CD8-positive, alpha-beta memory T cell (primary cell): ENCODE data around the gene SFMBT1. TPM values are rescaled to one million over a fixed set of nuclear protein-coding genes. Genes with fewer than 3 reads are reported as not detected.

ENCODE experiments used
- CTCF ChIA-PET: fragments of 350-600 bp; sonication (Branson Sonifier 250); formaldehyde crosslinking; loops from one replicate; lab custom pipeline; 2021; ENCODE audit warnings: antibody characterized with exemption; lab: Charles Lee
- POLR2A ChIA-PET: fragments of 350-600 bp; sonication (Branson Sonifier 250); formaldehyde crosslinking; loops from one replicate; lab custom pipeline; 2021; ENCODE audit warnings: antibody characterized with exemption; lab: Charles Lee
- DNase-seq, 5 donors: peaks; one replicate each; pipeline versions ENCODE4 v3.0.0 to v3.0.0-alpha.2; 2020 to 2022; ENCODE audit warnings: mixed read lengths in 1 of 5
- H3K27ac ChIP-seq: one replicate; pipeline ENCODE4 v1.7.0; 2013; ENCODE audit warnings: low read depth, mild to moderate bottlenecking, low read length, moderate library complexity
- H3K27me3 ChIP-seq: 2 replicates; pipeline ENCODE4 v1.7.0; 2013; ENCODE audit warnings: low read length, mild to moderate bottlenecking; ENCODE audit not compliant: insufficient read depth, poor library complexity, severe bottlenecking
- H3K36me3 ChIP-seq: 2 replicates; pipeline ENCODE4 v1.7.0; 2013; ENCODE audit warnings: mild to moderate bottlenecking, low read length, moderate library complexity; ENCODE audit not compliant: insufficient read depth
- H3K4me1 ChIP-seq: 2 replicates; pipeline ENCODE4 v1.7.0; 2013; ENCODE audit warnings: mild to moderate bottlenecking, low read length, moderate library complexity; ENCODE audit not compliant: insufficient read depth
- H3K4me3 ChIP-seq: 2 replicates; pipeline ENCODE4 v1.7.0; 2013; ENCODE audit warnings: mild to moderate bottlenecking, low read length
- H3K9me3 ChIP-seq: 2 replicates; pipeline ENCODE4 v1.7.0; 2013; ENCODE audit warnings: mild to moderate bottlenecking, low read length
- H3K27ac Mint-ChIP-seq, 8 donors: one replicate each; pipeline ENCODE4 v1.8.0; 2020 to 2021; ENCODE audit warnings: mixed read lengths in 8 of 8, mild to moderate bottlenecking in 6 of 8, inconsistent platforms in 3 of 8, moderate library complexity in 3 of 8
- H3K27me3 Mint-ChIP-seq, 2 donors: one replicate each; pipeline ENCODE4 v1.8.0; 2020 to 2021; ENCODE audit warnings: mixed read lengths in 2 of 2, mild to moderate bottlenecking in 1 of 2, moderate library complexity in 1 of 2
- H3K36me3 Mint-ChIP-seq, 3 donors: one replicate each; pipeline ENCODE4 v1.8.0; 2020 to 2021; ENCODE audit warnings: mixed read lengths in 3 of 3, inconsistent platforms in 1 of 3, mild to moderate bottlenecking in 1 of 3
- H3K4me1 Mint-ChIP-seq, 3 donors: one replicate each; pipeline ENCODE4 v1.8.0; 2020 to 2021; ENCODE audit warnings: mixed read lengths in 3 of 3, inconsistent platforms in 1 of 3, mild to moderate bottlenecking in 1 of 3
- H3K4me3 Mint-ChIP-seq, 7 donors: one replicate each; pipeline ENCODE4 v1.8.0; 2020 to 2021; ENCODE audit warnings: mixed read lengths in 7 of 7, mild to moderate bottlenecking in 6 of 7, moderate library complexity in 4 of 7, inconsistent platforms in 2 of 7
- H3K9me3 Mint-ChIP-seq, 5 donors: one replicate each; pipeline ENCODE4 v1.8.0; 2020 to 2022; ENCODE audit warnings: mixed read lengths in 5 of 5, mild to moderate bottlenecking in 3 of 5, moderate library complexity in 2 of 5, inconsistent platforms in 1 of 5
- polyA plus RNA-seq: library from polyadenylated mRNA; unstranded; fragments of 300-500 nt; fragmentation: Illumina TruSeq; gene quantifications from one replicate; pipeline ENCODE4 v1.2.3, GENCODE V29; 2021
- total RNA-seq, 2 experiments: library from RNA; stranded (reverse); gene quantifications; one replicate each; pipeline ENCODE4 v1.2.3, GENCODE V29; 2021

Gene SFMBT1
- total and polyA plus RNA-seq, 3 experiments from 2014 or later = 17.0 to 21.0 (median 18.3) TPM

DNA sequence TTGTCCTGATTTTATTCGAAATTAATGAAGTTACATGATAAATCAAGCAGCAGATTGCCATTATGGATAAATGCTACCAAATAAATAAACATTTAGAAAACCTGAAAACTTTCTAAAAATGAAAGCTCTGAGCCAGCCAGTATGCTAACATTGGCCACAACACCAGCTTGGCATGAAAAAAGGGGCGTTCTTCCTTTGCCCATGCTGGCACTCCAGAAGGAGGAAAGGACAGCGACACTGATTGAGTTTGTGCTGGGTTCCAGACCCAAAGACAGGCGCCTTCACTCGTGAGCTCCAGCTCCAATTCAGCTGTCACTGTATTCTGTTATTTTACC is 153.6 kb downstream of the SFMBT1 start:
- H3K4me1 Mint-ChIP-seq = peaks cover 72 to 88% (median 86%) of the 10 kb centered on the region in 3 donors
- H3K4me1 ChIP-seq = peaks cover 54% of the 10 kb centered on the region
- peaks cover 0 to 13% (median 0%) of the 10 kb centered on the region in 3 donors for H3K36me3 Mint-ChIP-seq
- no peak for DNase-seq
- POLR2A ChIA-PET = interaction anchor here (1.3 kb wide), 1 partner anchor 154 kb away, joined by 3 read pairs; the partner anchor contains the start of gene SFMBT1
- no peaks in the 10 kb centered on the region for H3K36me3 ChIP-seq
- H3K27me3 Mint-ChIP-seq = no peaks in the 10 kb centered on the region
- CTCF ChIA-PET = interaction anchor here (1.0 to 2.2 kb wide), 5 partner anchors 9 to 155 kb away, joined by 3 to 8 read pairs (median 5); no protein-coding TSS in a partner anchor
- no peaks in the 10 kb centered on the region for H3K9me3 Mint-ChIP-seq
- H3K27ac Mint-ChIP-seq = peak overlapping the region; percentile 75 to 97 (median 92)
- H3K9me3 ChIP-seq = no peaks in the 10 kb centered on the region
- H3K27ac ChIP-seq = peak overlapping the region; percentile 13
- peak overlapping the region; percentile 76 to 90 (median 89) for H3K4me3 Mint-ChIP-seq
- no peaks in the 10 kb centered on the region for H3K27me3 ChIP-seq
- peak overlapping the region; percentile 33 for H3K4me3 ChIP-seq

DNA sequence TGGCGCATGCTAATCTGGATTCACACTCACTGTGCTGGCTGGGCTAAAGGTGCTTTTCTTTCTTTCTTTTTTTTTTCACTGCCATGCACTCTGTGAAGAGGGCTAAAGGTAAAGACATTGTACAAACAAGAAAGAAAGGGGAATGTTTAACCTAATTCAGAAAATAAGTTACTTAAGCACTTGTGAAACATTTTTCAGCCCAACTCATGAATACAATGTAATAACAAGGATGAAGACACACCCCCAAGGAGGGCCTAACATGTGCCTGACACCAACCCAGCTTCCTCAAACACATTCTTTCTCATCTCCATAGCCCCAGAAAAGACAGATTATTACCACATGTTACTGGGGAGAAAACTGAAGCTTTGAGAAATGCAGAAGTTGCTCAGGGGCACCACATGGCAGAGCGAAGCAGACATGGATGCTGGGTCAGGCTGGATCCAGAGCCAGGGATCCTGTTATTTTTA is 154.2 kb downstream of the SFMBT1 start:
- H3K27me3 ChIP-seq = no peaks in the 10 kb centered on the region
- H3K36me3 ChIP-seq = no peaks in the 10 kb centered on the region
- Mint-ChIP-seq H3K4me1 (peaks cover 69 to 92% (median 87%) of the 10 kb centered on the region in 3 donors), H3K4me3 (peak overlapping the region; percentile 23 to 89 (median 68)), H3K27me3 (no peaks in the 10 kb centered on the region), H3K9me3 (no peaks in the 10 kb centered on the region), H3K27ac (peak overlapping the region; percentile 57 to 97 (median 87)), H3K36me3 (peaks cover 0 to 14% (median 0%) of the 10 kb centered on the region in 3 donors)
- POLR2A ChIA-PET = no interaction called here
- CTCF ChIA-PET = interaction anchor here (1.5 to 2.2 kb wide), 3 partner anchors 10 to 20 kb away, joined by 5 to 8 read pairs (median 7); no protein-coding TSS in a partner anchor
- peaks cover 51% of the 10 kb centered on the region for H3K4me1 ChIP-seq
- H3K9me3 ChIP-seq = no peaks in the 10 kb centered on the region
- DNase-seq = no peak
- H3K4me3 ChIP-seq = no peak overlapping the region
- no peak overlapping the region for H3K27ac ChIP-seq

DNA sequence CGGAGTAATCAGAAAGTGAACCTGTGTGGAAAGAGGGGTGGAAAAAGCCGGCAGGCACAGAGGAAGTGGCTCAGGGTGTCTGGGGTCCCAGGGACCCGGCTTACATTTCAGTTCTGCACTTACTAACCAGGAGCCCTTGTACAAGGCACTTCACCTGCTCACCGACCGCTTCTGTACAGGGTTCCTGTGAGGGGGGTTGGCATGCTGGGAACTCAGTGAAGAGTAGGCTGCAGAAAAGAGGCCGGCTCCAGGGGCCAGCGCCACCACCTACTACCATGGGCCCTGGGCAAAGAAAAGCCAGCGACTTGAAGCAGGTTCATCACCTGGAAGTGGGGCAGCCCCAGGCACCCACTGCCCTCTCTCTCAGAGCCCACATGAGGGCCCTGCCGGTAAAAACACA is 154.7 kb downstream of the SFMBT1 start:
- Histone ChIP-seq H3K27ac (no peak overlapping the region), H3K4me1 (peaks cover 46% of the 10 kb centered on the region), H3K36me3 (no peaks in the 10 kb centered on the region), H3K9me3 (no peaks in the 10 kb centered on the region), H3K4me3 (no peak overlapping the region), H3K27me3 (no peaks in the 10 kb centered on the region)
- peak in 1 of 5 donors; percentile 7 for DNase-seq
- Mint-ChIP-seq H3K4me3 (peak overlapping the region in 5 of 7 donors; percentile 53 to 89 (median 68)), H3K27me3 (no peaks in the 10 kb centered on the region), H3K9me3 (no peaks in the 10 kb centered on the region), H3K27ac (peak overlapping the region; percentile 57 to 97 (median 87)), H3K4me1 (peaks cover 64 to 88% (median 85%) of the 10 kb centered on the region in 3 donors), H3K36me3 (peaks cover 0 to 16% (median 0%) of the 10 kb centered on the region in 3 donors)
- ChIA-PET CTCF (interaction anchor here (1.5 kb wide), 1 partner anchor 10 kb away, joined by 7 read pairs; no protein-coding TSS in a partner anchor), POLR2A (no interaction called here)

DNA sequence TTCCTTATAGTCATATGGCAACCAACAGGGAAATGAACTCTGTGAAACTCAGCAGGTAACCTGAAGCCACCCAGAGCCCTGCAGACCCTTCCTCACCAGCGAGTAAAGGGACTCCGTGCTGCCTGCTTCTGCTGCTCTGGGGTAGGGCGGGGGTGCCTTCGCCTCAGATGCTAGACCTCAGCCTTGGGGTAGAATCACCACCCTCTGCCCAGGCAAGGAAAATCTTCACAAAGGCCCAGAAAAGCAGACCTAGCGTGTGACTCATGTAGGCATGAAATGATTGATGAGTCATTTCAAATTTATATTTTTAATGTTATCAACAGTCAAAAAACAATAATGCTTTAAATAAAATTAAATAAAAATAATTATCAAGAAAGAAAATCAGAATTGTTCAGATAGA is 155.1 kb downstream of the SFMBT1 start:
- Mint-ChIP-seq H3K27me3 (no peaks in the 10 kb centered on the region), H3K9me3 (no peaks in the 10 kb centered on the region), H3K27ac (peak overlapping the region in 6 of 8 donors; percentile 57 to 97 (median 84)), H3K4me1 (peaks cover 60 to 84% (median 80%) of the 10 kb centered on the region in 3 donors), H3K4me3 (peak overlapping the region in 3 of 7 donors; percentile 53 to 88 (median 65)), H3K36me3 (peaks cover under 1 to 20% (median 3%) of the 10 kb centered on the region in 3 donors)
- no peak for DNase-seq
- ChIA-PET CTCF (no interaction called here), POLR2A (no interaction called here)
- no peaks in the 10 kb centered on the region for H3K27me3 ChIP-seq
- no peak overlapping the region for H3K27ac ChIP-seq
- no peaks in the 10 kb centered on the region for H3K9me3 ChIP-seq
- peaks cover 2% of the 10 kb centered on the region for H3K36me3 ChIP-seq
- no peak overlapping the region for H3K4me3 ChIP-seq
- peaks cover 42% of the 10 kb centered on the region for H3K4me1 ChIP-seq

DNA sequence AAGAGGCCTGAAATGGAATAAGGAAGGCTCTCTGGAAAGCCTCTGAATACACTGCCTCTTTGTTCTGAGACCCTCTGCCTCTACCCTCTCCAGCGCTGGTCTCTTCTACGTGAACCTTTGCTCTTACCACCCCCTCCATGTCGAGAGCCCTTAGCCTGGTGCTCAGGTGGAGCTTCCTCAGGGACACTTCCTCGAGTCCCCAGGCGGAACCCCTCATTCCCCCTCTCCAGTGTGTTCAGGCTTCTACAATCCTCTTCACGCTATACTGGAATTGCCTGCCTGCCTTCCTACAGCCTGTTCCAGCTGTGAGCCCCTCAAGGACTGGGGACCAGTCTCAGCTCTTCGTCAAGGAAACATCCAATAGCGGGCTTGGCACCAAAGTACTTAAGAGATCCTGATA is 156.0 kb downstream of the SFMBT1 start:
- no peak for DNase-seq
- CTCF ChIA-PET = interaction anchor here (1.5 kb wide), 1 partner anchor 11 kb away, joined by 3 read pairs; no protein-coding TSS in a partner anchor
- Histone ChIP-seq H3K9me3 (no peaks in the 10 kb centered on the region), H3K27ac (no peak overlapping the region), H3K36me3 (peaks cover 8% of the 10 kb centered on the region), H3K4me1 (peaks cover 34% of the 10 kb centered on the region), H3K4me3 (no peak overlapping the region), H3K27me3 (no peaks in the 10 kb centered on the region)
- peaks cover 51 to 77% (median 72%) of the 10 kb centered on the region in 3 donors for H3K4me1 Mint-ChIP-seq
- H3K36me3 Mint-ChIP-seq = peaks cover 8 to 28% (median 10%) of the 10 kb centered on the region in 3 donors
- H3K27ac Mint-ChIP-seq = peak overlapping the region in 1 of 8 donors; percentile 46
- peak overlapping the region in 1 of 7 donors; percentile 19 for H3K4me3 Mint-ChIP-seq
- POLR2A ChIA-PET = no interaction called here
- H3K9me3 Mint-ChIP-seq = no peaks in the 10 kb centered on the region
- no peaks in the 10 kb centered on the region for H3K27me3 Mint-ChIP-seq

DNA sequence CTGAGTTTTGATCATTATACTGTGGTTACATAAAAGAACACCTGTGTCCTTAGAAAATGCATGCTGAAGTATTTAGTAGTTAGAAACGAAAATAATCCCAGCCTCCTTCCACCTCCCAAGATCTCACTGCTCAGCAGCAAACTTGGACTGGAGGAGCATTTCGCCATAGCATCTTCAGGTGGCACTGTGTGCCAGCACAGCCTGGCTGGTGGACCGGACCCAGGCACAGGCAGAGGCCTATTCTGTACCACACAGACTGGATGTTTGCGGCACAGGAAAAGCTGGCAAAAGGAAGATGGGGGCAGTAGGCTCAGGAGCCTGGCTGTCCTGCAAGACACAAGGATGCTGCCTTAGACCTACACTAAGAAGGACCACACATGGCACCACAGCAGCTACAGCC is 158.7 kb downstream of the SFMBT1 start:
- H3K9me3 ChIP-seq = no peaks in the 10 kb centered on the region
- no peak for DNase-seq
- H3K27me3 ChIP-seq = no peaks in the 10 kb centered on the region
- H3K27me3 Mint-ChIP-seq = no peaks in the 10 kb centered on the region
- H3K4me3 Mint-ChIP-seq = no peak overlapping the region
- no peaks in the 10 kb centered on the region for H3K9me3 Mint-ChIP-seq
- H3K27ac Mint-ChIP-seq = no peak overlapping the region
- peaks cover 11% of the 10 kb centered on the region for H3K4me1 ChIP-seq
- H3K36me3 ChIP-seq = peaks cover 8% of the 10 kb centered on the region
- H3K27ac ChIP-seq = no peak overlapping the region
- POLR2A ChIA-PET = no interaction called here
- CTCF ChIA-PET = no interaction called here
- H3K4me3 ChIP-seq = no peak overlapping the region
- H3K4me1 Mint-ChIP-seq = peaks cover 28 to 64% (median 62%) of the 10 kb centered on the region in 3 donors
- peaks cover 13 to 41% (median 17%) of the 10 kb centered on the region in 3 donors for H3K36me3 Mint-ChIP-seq

DNA sequence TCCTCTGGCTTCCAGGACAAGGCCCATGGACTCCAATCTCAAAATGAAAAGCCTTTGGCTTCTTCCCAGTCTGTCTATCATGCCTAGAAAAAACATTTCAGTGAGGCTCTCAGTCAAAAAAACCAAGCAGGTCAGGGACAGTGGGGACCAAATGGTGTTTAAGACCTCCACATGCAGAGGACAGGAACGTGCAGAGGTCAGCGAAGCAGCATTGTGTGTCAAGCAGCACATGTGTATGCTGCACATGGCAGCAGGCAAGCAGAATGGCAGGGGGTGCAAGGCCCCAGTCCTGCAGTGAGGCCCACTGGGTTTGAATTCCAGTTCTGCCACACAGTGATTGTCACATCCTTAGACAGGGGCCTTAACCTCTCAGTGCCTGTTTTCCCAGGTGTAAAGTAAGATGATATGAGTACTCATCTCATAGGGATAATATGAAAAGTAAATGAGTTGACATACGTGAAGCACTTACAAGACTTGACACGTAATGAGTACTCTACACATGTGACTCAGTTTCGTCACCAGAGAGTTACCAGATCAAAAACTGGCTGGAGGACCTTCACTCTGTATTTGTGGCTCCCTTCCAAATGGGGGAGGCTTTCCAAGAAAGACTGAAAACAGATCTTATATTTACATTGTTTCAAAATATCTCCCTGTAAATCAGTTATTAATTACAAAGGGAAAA is 159.7 kb downstream of the SFMBT1 start:
- Histone ChIP-seq H3K4me1 (peaks cover under 1% of the 10 kb centered on the region), H3K9me3 (no peaks in the 10 kb centered on the region), H3K27ac (no peak overlapping the region), H3K36me3 (peaks cover 8% of the 10 kb centered on the region), H3K27me3 (no peaks in the 10 kb centered on the region), H3K4me3 (no peak overlapping the region)
- CTCF ChIA-PET = no interaction called here
- POLR2A ChIA-PET = no interaction called here
- Mint-ChIP-seq H3K27ac (peak overlapping the region in 1 of 8 donors; percentile 42), H3K4me1 (peaks cover 18 to 60% (median 58%) of the 10 kb centered on the region in 3 donors), H3K36me3 (peaks cover 13 to 48% (median 18%) of the 10 kb centered on the region in 3 donors), H3K9me3 (no peaks in the 10 kb centered on the region), H3K27me3 (no peaks in the 10 kb centered on the region), H3K4me3 (no peak overlapping the region)
- no peak for DNase-seq

DNA sequence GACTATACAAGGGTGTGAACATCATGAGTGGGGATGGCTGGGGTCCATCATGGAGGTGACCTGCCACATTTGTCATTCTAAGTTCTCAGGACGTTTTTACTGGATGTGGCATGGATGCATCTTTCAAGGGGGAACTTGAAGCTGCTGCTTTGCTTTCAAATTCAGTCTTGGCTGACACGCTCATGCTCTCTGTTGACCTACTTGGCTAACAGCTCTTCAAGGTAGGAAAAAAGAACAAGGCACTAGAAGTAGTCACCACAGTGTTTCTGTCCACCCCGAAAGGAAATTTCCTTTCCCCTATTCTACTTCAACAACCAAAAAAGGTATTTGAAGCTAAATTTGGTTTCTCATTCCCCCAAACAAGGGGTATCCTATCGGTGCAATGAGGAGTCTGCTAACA is 163.5 kb downstream of the SFMBT1 start:
- Mint-ChIP-seq H3K27me3 (no peaks in the 10 kb centered on the region), H3K27ac (no peak overlapping the region), H3K4me3 (no peak overlapping the region), H3K4me1 (peaks cover 11 to 44% (median 40%) of the 10 kb centered on the region in 3 donors), H3K9me3 (no peaks in the 10 kb centered on the region), H3K36me3 (peaks cover 13 to 70% (median 22%) of the 10 kb centered on the region in 3 donors)
- Histone ChIP-seq H3K27me3 (no peaks in the 10 kb centered on the region), H3K4me3 (no peak overlapping the region), H3K27ac (no peak overlapping the region), H3K36me3 (peaks cover 8% of the 10 kb centered on the region), H3K4me1 (no peaks in the 10 kb centered on the region), H3K9me3 (no peaks in the 10 kb centered on the region)
- DNase-seq = no peak
- CTCF ChIA-PET = interaction anchor here (1.1 kb wide), 1 partner anchor 11 kb away, joined by 3 read pairs; no protein-coding TSS in a partner anchor
- POLR2A ChIA-PET = no interaction called here
